HG02970 (cell line): ENCODE measurements around the gene UBTF.
"Not testable (repeated sequence)": the region's sequence is repeated elsewhere in the genome, so short reads cannot be mapped to it uniquely, and the experiment has no call there.

Source experiments
- ATAC-seq: cut with Tn5 transposase; IDR thresholded peaks from one replicate; pipeline ENCODE4 v1.9.1; 2021; ENCODE audit warnings: mild to moderate bottlenecking, moderate library complexity, moderate number of reproducible peaks; ENCODE audit not compliant: unreplicated experiment, low FRiP score

UBTF gene

GRCh38 chr17:44247876-44248736 is 28.6 kb upstream of the UBTF start:
- ATAC-seq: no peak

GRCh38 chr17:44247440-44247841 is 28.0 kb upstream of the UBTF start:
- no peak for ATAC-seq

GRCh38 chr17:44241106-44241624 is 21.7 kb upstream of the UBTF start:
- ATAC-seq: no peak

GRCh38 chr17:44237886-44238285 is 18.4 kb upstream of the UBTF start:
- not testable (repeated sequence) for ATAC-seq

- no peak for ATAC-seq
These were observed 17.0 kb upstream of the UBTF start for GRCh38 chr17:44236444-44236991.

GRCh38 chr17:44235583-44235936 is 16.1 kb upstream of the UBTF start:
- no peak for ATAC-seq

GRCh38 chr17:44233582-44233981 is 14.1 kb upstream of the UBTF start:
- no peak for ATAC-seq

GRCh38 chr17:44232061-44232460 is 12.6 kb upstream of the UBTF start:
- no peak for ATAC-seq

GRCh38 chr17:44230140-44230539 is 10.7 kb upstream of the UBTF start:
- ATAC-seq: no peak

- no peak for ATAC-seq
These were observed 9.6 kb upstream of the UBTF start for GRCh38 chr17:44229090-44229489.

- ATAC-seq: no peak
These were observed 4.1 kb upstream of the UBTF start for GRCh38 chr17:44223541-44224071.

GRCh38 chr17:44222112-44222869 is 2.8 kb upstream of the UBTF start:
- ATAC-seq: no peak

GRCh38 chr17:44221862-44222111 is 2.3 kb upstream of the UBTF start:
- ATAC-seq: no peak

- no peak for ATAC-seq
These were observed 1.8 kb upstream of the UBTF start for GRCh38 chr17:44221084-44221861.

- no peak for ATAC-seq
These were observed 973 bp upstream of the UBTF start for GRCh38 chr17:44220213-44221083.

GRCh38 chr17:44219108-44219615 is 313 bp downstream of the UBTF start:
- ATAC-seq: peak; percentile 35

GRCh38 chr17:44218344-44219107 is 949 bp downstream of the UBTF start:
- ATAC-seq: peak; percentile 43

- ATAC-seq: no peak
These were observed 1.6 kb downstream of the UBTF start for GRCh38 chr17:44217738-44218343.
